HepG2 (cell line): ENCODE results near the gene ANKRD53. TPM values are rescaled to one million over a fixed set of nuclear protein-coding genes. Genes with fewer than 3 reads are reported as not detected.

Experiments used
- CEBPG ChIP-seq: IDR thresholded peaks from 2 replicates; pipeline ENCODE4 v1.6.1; 2016
- CREB1 ChIP-seq, 2 experiments: fragments of 450-650 bp in 1 of 2; IDR thresholded peaks; 2 replicates each; pipeline ENCODE4 v1.6.1; 2016 to 2017; ENCODE audit warnings: control low read depth in 1 of 2, mild to moderate bottlenecking in 1 of 2, missing compliant biosample characterization in 1 of 2, missing genetic modification characterization in 1 of 2
- FOXK2 ChIP-seq: fragments of 450-650 bp; IDR thresholded peaks from 2 replicates; pipeline ENCODE4 v1.6.1; 2016
- KDM2A ChIP-seq: sonication (generic); formaldehyde crosslinking; IDR thresholded peaks from 2 replicates; pipeline ENCODE4 v1.4.0; 2020; ENCODE audit warnings: low read depth, missing genetic modification reagents, borderline replicate concordance
- KDM3A ChIP-seq: IDR thresholded peaks from 2 replicates; pipeline ENCODE4 v1.6.1; 2018; ENCODE audit warnings: low read depth, missing compliant biosample characterization
- KMT2B ChIP-seq: IDR thresholded peaks from 2 replicates; pipeline ENCODE4 v1.6.1; 2016; ENCODE audit warnings: missing genetic modification reagents, missing compliant biosample characterization
- MIXL1 ChIP-seq: IDR thresholded peaks from 2 replicates; pipeline ENCODE4 v1.6.1; 2016
- MYC ChIP-seq: sonication (generic); formaldehyde crosslinking; IDR thresholded peaks from 2 replicates; pipeline ENCODE4 v1.9.0; 2021; ENCODE audit warnings: missing genetic modification reagents, borderline replicate concordance
- RAD21 ChIP-seq: fragments of 450-650 bp; formaldehyde crosslinking; IDR thresholded peaks from 2 replicates; pipeline ENCODE4 v1.5.0; 2020; ENCODE audit warnings: mild to moderate bottlenecking
- RXRA ChIP-seq: sonication (generic); formaldehyde crosslinking; IDR thresholded peaks from 2 replicates; pipeline ENCODE4 v1.5.1; 2020; ENCODE audit warnings: missing genetic modification reagents
- SATB2 ChIP-seq: sonication (generic); formaldehyde crosslinking; IDR thresholded peaks from 2 replicates; pipeline ENCODE4 v1.5.0; 2020; ENCODE audit warnings: missing genetic modification reagents
- STAT5B ChIP-seq: sonication (generic); formaldehyde crosslinking; IDR thresholded peaks from 2 replicates; pipeline ENCODE4 v1.4.0; 2020; ENCODE audit warnings: missing genetic modification reagents
- TARDBP ChIP-seq: sonication (generic); formaldehyde crosslinking; IDR thresholded peaks from 2 replicates; pipeline ENCODE4 v1.8.0; 2022; ENCODE audit warnings: mild to moderate bottlenecking, missing genetic modification reagents
- TBX3 ChIP-seq: fragments of 450-650 bp; IDR thresholded peaks from 2 replicates; pipeline ENCODE4 v1.6.1; 2017; ENCODE audit warnings: antibody characterized with exemption, mild to moderate bottlenecking, inconsistent platforms, borderline replicate concordance
- ZFP36L2 ChIP-seq: sonication (generic); formaldehyde crosslinking; IDR thresholded peaks from 2 replicates; pipeline ENCODE4 v1.4.0; 2020; ENCODE audit warnings: missing genetic modification reagents
- ZMAT3 ChIP-seq: sonication (generic); formaldehyde crosslinking; conservative IDR thresholded peaks from 2 replicates; pipeline ENCODE4 v1.7.0; 2021; ENCODE audit warnings: missing genetic modification reagents
- ZNF570 ChIP-seq: sonication (generic); formaldehyde crosslinking; IDR thresholded peaks from 2 replicates; pipeline ENCODE4 v1.4.0; 2020; ENCODE audit warnings: mild to moderate bottlenecking, missing genetic modification reagents, borderline replicate concordance
- ZNF788 ChIP-seq: sonication (generic); formaldehyde crosslinking; IDR thresholded peaks from 2 replicates; pipeline ENCODE4 v1.5.0; 2020; ENCODE audit warnings: mild to moderate bottlenecking, missing genetic modification reagents, borderline replicate concordance
- polyA plus RNA-seq, 8 experiments: library from polyadenylated mRNA; depleted of rRNA in 3 of 8; stranded (reverse) in 7 of 8; unstranded in 1 of 8; fragments of >200 nt; fragmentation: Illumina TruSeq in 4 of 8; extraction: Trizol in 4 of 8; gene quantifications; 2 replicates each; pipeline versions ENCODE4 v1.2.1 to v1.2.3, GENCODE V29; 2011 to 2016; ENCODE audit warnings: low read depth in 4 of 8, missing spikeins in 1 of 8, mixed read lengths in 1 of 8; ENCODE audit not compliant: insufficient read depth in 1 of 8
- total RNA-seq, 5 experiments: library from RNA; depleted of rRNA; stranded (reverse); fragments of >200 nt; fragmentation: Illumina TruSeq; extraction: Trizol; gene quantifications; 2 replicates each; pipeline ENCODE4 v1.2.3, GENCODE V29; 2016; ENCODE audit warnings: low read depth in 1 of 5
- TF ChIP-seq, protein P1 (sequence below): sonication (generic); formaldehyde crosslinking; IDR thresholded peaks from 2 replicates; pipeline ENCODE4 v1.8.1; 2023; ENCODE audit warnings: mild to moderate bottlenecking, moderate library complexity, missing genetic modification reagents
- TF ChIP-seq, protein P2 (sequence below): IDR thresholded peaks from 2 replicates; pipeline ENCODE4 v1.6.1; 2016; ENCODE audit warnings: missing biosample characterization, missing genetic modification reagents, low read depth
- TF ChIP-seq, protein P3 (sequence below): sonication (generic); formaldehyde crosslinking; IDR thresholded peaks from 2 replicates; pipeline ENCODE4 v1.8.0; 2022; ENCODE audit warnings: mild to moderate bottlenecking, missing genetic modification reagents, moderate library complexity
- TF ChIP-seq, protein P4 (sequence below): conservative IDR thresholded peaks from 2 replicates; pipeline ENCODE4 v1.6.1; 2018; ENCODE audit warnings: missing genetic modification reagents
- TF ChIP-seq, protein P5 (sequence below): fragments of 450-650 bp; IDR thresholded peaks from 2 replicates; pipeline ENCODE4 v1.6.1; 2017
- TF ChIP-seq, protein P6 (sequence below): sonication (generic); formaldehyde crosslinking; IDR thresholded peaks from 2 replicates; pipeline ENCODE4 v1.4.0; 2020; ENCODE audit warnings: mild to moderate bottlenecking, missing genetic modification reagents

ANKRD53 gene
- total and polyA plus RNA-seq, 2 of the 13 experiments (the other 11 are each of a cell fraction or from before 2014, with no cell fraction given): 0.15 TPM; not detected in 1

DNA sequence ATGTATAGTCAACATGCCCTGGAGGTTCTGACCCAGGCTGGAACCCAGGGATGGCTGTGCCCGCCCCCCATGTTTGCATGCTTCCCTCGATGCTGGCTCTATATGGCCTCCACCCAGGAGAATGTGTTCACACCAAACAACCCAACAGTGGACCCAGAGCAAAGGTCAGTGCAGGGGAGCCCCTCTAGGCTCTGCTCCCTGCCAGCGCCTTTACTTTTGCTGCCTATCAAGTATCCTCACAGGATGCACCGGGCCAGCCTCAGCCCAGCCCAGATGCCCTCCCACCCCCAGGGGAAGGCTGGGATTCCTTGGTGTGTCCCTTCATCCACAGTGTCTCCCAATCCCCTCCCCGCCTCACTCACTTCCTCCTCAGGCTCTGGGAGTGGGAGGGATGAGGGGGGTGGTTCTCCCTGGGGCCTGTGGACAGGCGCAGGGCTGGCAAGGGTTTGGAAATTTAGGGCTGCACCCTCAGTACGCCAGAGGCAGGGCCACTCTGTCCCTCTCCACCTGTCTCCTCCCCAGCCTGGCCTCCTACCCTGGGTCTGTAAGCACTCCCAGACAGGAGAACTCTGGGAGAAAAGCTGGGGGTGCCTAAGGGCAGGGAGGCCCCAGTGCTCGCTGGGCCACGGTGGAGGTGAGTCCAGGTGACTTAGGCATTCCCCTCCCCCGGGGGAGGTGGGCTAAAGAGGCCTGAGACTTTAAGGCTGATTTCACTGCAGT, 40.4 kb upstream of the ANKRD53 start (continued):
- TF ChIP-seq, protein P1, sequence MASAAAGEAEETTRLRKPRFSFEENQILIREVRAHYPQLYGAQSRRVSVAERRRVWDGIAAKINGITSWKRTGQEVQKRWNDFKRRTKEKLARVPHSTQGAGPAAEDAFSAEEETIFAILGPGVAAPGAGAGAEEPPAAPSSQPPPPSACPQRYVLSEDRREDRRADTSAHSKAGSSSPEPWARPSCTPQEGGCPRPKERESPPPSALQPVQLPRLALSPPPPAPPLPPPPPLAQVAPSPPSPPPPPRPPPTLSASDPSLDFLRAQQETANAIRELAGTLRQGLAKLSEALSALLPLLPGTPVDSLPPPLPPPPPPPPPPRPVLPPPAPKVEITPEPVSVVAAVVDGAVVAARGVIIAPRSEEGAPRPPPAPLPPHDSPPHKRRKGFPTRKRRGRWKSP (CRISPR knock-in tag): no peak
- TF ChIP-seq RAD21 (CRISPR knock-in tag): no peak
- TF ChIP-seq SATB2 (CRISPR knock-in tag): no peak
- TF ChIP-seq, protein P2, sequence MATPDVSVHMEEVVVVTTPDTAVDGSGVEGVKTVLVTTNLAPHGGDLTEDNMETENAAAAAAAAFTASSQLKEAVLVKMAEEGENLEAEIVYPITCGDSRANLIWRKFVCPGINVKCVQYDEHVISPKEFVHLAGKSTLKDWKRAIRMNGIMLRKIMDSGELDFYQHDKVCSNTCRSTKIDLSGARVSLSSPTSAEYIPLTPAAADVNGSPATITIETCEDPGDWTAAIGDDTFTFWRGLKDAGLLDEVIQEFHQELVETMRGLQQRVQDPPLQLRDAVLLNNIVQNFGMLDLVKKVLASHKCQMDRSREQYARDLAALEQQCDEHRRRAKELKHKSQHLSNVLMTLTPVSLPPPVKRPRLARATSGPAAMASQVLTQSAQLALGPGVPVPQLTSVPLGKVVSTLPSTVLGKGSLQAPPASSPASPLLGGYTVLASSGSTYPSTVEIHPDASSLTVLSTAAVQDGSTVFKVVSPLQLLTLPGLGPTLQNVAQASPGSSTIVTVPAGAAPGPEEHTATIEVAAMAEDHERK (CRISPR knock-in tag): no peak
- TF ChIP-seq STAT5B (CRISPR knock-in tag): no peak
- TF ChIP-seq CEBPG (CRISPR knock-in tag): no peak
- no peak for TF ChIP-seq ZNF570 (CRISPR knock-in tag)
- TF ChIP-seq ZMAT3 (CRISPR knock-in tag): no peak
- TF ChIP-seq, protein P3, sequence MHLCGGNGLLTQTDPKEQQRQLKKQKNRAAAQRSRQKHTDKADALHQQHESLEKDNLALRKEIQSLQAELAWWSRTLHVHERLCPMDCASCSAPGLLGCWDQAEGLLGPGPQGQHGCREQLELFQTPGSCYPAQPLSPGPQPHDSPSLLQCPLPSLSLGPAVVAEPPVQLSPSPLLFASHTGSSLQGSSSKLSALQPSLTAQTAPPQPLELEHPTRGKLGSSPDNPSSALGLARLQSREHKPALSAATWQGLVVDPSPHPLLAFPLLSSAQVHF (CRISPR knock-in tag): no peak
- no peak; the same call in 1 of the 2 replicates for TF ChIP-seq MYC (CRISPR knock-in tag)
- no peak for TF ChIP-seq ZFP36L2 (CRISPR knock-in tag)
- TF ChIP-seq TARDBP (CRISPR knock-in tag): no peak
- peak; percentile 20; the same call in 1 of the 2 replicates for TF ChIP-seq ZNF788
- no peak for TF ChIP-seq CREB1 (IDR thresholded peaks at IDR 0.05)
- TF ChIP-seq CREB1 (CRISPR knock-in tag; IDR thresholded peaks at IDR 0.05): no peak
- TF ChIP-seq TBX3: no peak
- no peak for TF ChIP-seq MIXL1 (CRISPR knock-in tag)
- TF ChIP-seq, protein P4, sequence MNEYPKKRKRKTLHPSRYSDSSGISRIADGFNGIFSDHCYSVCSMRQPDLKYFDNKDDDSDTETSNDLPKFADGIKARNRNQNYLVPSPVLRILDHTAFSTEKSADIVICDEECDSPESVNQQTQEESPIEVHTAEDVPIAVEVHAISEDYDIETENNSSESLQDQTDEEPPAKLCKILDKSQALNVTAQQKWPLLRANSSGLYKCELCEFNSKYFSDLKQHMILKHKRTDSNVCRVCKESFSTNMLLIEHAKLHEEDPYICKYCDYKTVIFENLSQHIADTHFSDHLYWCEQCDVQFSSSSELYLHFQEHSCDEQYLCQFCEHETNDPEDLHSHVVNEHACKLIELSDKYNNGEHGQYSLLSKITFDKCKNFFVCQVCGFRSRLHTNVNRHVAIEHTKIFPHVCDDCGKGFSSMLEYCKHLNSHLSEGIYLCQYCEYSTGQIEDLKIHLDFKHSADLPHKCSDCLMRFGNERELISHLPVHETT: no peak
- no peak for TF ChIP-seq KDM3A (CRISPR knock-in tag)
- no peak for TF ChIP-seq RXRA
- TF ChIP-seq FOXK2: no peak
- no peak for TF ChIP-seq KDM2A (CRISPR knock-in tag)
- TF ChIP-seq, protein P5, sequence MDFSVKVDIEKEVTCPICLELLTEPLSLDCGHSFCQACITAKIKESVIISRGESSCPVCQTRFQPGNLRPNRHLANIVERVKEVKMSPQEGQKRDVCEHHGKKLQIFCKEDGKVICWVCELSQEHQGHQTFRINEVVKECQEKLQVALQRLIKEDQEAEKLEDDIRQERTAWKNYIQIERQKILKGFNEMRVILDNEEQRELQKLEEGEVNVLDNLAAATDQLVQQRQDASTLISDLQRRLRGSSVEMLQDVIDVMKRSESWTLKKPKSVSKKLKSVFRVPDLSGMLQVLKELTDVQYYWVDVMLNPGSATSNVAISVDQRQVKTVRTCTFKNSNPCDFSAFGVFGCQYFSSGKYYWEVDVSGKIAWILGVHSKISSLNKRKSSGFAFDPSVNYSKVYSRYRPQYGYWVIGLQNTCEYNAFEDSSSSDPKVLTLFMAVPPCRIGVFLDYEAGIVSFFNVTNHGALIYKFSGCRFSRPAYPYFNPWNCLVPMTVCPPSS: no peak
- no peak for TF ChIP-seq KMT2B
- TF ChIP-seq, protein P6, sequence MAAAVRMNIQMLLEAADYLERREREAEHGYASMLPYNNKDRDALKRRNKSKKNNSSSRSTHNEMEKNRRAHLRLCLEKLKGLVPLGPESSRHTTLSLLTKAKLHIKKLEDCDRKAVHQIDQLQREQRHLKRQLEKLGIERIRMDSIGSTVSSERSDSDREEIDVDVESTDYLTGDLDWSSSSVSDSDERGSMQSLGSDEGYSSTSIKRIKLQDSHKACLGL (CRISPR knock-in tag): 0 out of 2 replicates have a peak, but pooled peaks have one; percentile 37
